Left ventricle myocardium superior (tissue), 1 donor: ENCODE results near the gene GATM. TPM values are rescaled to one million over a fixed set of nuclear protein-coding genes. Genes with fewer than 3 reads are reported as not detected.
"Not testable (repeated sequence)": the region's sequence is repeated elsewhere in the genome, so short reads cannot be mapped to it uniquely, and the experiment has no call there.

Source experiments
- ATAC-seq: fragments of 200-7000 bp; cut with Tn5 transposase; one replicate; pipeline ENCODE4 v1.9.1; 2020; ENCODE audit warnings: mild to moderate bottlenecking, moderate library complexity
- DNase-seq: peaks from one replicate; pipeline ENCODE4 v3.0.0-alpha.2; 2020
- intact Hi-C: fragments of 100-400 bp; cut with micrococcal nuclease; formaldehyde crosslinking; loops from one replicate; pipeline ENCODE4 v1.11.0; 2022
- total RNA-seq: library from RNA; stranded (reverse); fragmentation: NEBNext Ultra II Directional; extraction: Animal tissue kit (Norgen Biotek cat#: 25700); gene quantifications from one replicate; pipeline ENCODE4 v1.2.1, GENCODE V29; 2021
- donor health status: DM: no; HTN: yes; CAD: no; lungs with severe emphysema.

Gene GATM
- total RNA-seq, 1 donor from 2014 or later = 56.4 TPM

DNA sequence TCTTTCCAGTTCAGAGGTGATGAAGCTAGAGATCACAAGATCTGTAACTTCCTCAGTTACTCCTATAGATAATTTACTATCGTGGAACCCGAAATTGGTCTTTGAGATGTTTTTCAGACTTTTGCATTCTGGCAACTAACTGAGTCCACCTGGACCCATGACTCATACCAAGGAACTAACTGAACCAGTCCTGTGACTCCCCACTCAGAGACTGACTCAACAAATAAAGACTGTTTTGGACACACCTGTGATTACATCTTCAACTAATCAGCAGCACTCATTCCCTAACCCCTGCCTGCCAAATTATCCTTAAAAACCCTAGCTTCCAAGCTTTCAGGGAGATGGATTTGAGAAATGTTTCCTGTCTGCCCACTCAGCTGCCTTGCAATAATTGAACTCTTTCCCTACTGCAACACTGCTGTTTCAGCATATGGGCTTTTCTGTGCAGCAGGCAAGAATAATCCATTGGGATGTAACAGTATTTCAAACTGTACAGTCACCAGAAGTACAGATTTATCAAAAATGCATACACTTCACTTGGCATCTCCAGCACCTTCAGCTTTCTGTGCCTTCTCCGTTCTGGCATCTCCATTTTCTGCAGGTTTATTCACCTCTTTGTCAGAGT, 57.7 kb downstream of the GATM start:
- no peak for ATAC-seq
- no peak for DNase-seq
- intact Hi-C loops = no loop called here

DNA sequence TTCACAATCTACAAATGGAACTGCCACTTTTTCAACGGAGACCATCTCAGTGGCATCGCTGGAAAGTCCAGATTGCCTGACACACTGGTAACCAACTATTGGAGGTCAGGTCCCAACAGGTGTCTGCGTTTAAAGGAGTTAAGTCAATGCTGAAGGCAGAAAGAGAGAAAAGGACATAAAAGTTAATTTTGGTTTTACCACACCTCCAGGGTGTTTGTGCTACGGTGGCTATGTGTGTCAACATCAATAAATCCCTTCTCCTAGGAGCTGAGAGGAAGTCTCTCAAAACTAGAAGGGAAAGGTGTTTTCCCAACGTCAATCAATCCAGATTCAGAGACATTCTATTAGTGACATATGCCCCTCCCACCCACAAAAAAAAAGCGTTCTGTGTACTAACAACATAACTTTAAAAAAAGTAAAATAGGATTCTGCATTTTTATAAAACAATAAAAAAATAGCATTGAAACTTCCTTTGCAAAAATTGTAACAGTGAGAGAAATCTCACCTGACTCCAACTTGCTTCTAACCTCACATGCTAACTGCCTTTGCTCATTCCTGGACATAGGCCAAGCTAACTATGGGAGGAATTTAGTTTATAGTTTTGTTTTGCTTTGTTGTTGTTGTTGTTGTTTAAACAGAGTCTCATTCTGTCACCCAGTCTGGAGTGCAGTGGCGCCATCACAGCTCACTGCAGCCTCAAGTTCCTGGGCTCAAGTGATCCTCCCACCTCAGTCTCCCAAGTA, 58.7 kb downstream of the GATM start:
- no peak for ATAC-seq
- no peak for DNase-seq
- intact Hi-C loops = no loop called here

DNA sequence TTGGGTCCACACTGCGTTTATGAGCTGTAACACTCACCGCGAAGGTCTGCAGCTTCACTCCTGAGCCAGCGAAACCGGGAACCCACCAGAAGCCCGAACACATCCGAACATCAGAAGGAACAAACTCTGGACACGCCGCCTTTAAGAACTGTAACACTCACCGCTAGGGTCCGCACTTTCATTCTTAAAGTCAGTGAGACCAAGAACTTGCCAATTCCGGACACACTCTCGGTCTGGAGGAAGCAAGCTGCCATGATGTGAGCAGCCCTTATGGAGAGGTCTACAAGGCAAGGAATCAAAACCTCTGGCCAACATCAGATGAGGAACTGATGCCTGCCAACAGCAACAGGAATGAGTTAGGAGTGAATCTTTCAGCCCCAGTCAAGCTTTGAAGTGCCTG, 63.4 kb downstream of the GATM start:
- intact Hi-C loops = no loop called here
- DNase-seq (no peak), ATAC-seq (peak; percentile 54)

DNA sequence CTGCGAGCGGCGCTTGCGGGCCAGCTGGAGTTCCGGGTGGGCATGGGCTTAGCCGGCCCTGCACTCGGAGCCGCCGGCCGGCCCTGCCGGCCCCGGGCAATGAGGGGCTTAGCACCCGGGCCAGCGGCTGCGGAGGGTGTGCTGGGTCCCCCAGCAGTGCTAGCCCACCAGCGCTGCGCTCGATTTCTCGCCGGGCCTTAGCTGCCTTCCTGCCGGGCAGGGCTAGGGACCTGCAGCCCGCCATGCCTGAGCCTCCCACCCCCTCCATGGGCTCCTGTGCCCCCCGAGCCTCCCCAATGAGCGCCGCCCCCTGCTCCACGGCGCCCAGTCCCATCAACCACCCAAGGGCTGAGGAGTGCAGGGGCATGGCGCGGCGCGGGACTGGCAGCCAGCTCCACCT, 64.2 kb downstream of the GATM start:
- intact Hi-C loops, ATAC-seq, DNase-seq: not testable (repeated sequence)

Other genes with a start within 250 kb of the GATM start
- gene DUOXA1, start 248.7 kb downstream of the GATM start, total RNA-seq = 0.59 TPM
- gene DUOX1, start 248.6 kb downstream of the GATM start, total RNA-seq = 0.50 TPM
- 5.0 TPM for gene SHF, start 190.6 kb downstream of the GATM start, total RNA-seq
- not detected for gene SLC28A2, start 126.3 kb downstream of the GATM start, total RNA-seq
- 3.2 TPM for gene SLC30A4, start 144.2 kb upstream of the GATM start, total RNA-seq
- gene BLOC1S6, start 208.8 kb upstream of the GATM start, total RNA-seq = 23.6 TPM